Kidney epithelial cell (primary cell): ENCODE measurements around the gene PMVK. TPM values are rescaled to one million over a fixed set of nuclear protein-coding genes. Genes with fewer than 3 reads are reported as not detected.

ENCODE experiments used
- DNase-seq: peaks from one replicate; pipeline ENCODE4 v3.0.0-alpha.2; 2010; ENCODE audit warnings: low read depth
- H3K27me3 ChIP-seq: 2 replicates; pipeline ENCODE4 v1.6.0; 2011; ENCODE audit warnings: low read length; ENCODE audit not compliant: control insufficient read depth, insufficient read depth
- H3K36me3 ChIP-seq: 2 replicates; pipeline ENCODE4 v1.5.1; 2011; ENCODE audit warnings: low read length; ENCODE audit not compliant: control insufficient read depth, insufficient read depth
- H3K4me3 ChIP-seq: 2 replicates; pipeline ENCODE4 v1.5.1; 2011; ENCODE audit warnings: low read depth, mild to moderate bottlenecking, control low read depth, low read length
- total RNA-seq: library from RNA; depleted of rRNA; stranded (reverse); fragments of >200 nt; gene quantifications from 2 replicates; pipeline ENCODE4 v1.2.3, GENCODE V29; 2015
- TF ChIP-seq, protein P1 (sequence below): IDR thresholded peaks from 2 replicates; pipeline ENCODE4 v1.5.1; 2011; ENCODE audit warnings: mild to moderate bottlenecking, moderate library complexity, low read length, control low read depth, inconsistent platforms; ENCODE audit not compliant: insufficient read depth, poor library complexity, severe bottlenecking

Gene PMVK
- total RNA-seq, 1 donor from 2014 or later = 13.6 TPM

DNA sequence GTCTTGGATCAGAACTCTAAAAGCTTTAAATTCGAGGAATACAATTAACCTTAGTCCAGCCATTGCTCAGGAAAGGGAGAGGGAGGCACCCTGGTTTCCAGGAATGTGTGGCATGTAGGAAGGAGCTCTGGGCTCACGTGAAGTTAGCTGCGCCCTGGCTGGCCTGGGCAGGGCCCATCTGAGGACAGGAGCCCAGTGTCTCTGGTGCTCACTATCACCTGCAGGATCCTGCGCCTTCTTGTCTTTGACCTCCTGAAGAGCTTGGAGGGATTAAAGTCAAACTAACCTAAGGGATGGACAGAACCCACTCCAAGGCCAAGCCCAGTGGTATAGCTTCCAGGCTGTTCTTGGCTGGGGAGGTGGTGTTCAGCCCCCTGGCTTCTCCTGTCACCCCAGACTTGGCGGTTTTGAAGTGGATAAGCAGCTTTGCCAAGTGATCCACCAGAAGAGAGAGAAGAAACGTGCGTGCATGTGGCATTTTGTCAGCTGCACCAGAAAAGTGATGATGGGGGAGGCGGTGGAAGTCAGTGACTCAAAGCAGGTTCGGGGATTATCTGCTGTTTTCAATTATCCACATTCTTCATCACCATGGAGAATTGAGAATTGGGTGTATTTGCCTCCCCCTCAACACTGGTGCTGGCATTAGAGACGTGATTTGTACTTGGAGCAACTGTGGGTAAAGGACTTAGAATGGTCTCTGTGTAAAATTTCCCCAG lies 54.5 kb downstream of the PMVK start:
- no peak overlapping the region for H3K4me3 ChIP-seq
- peaks cover 2% of the 10 kb centered on the region for H3K27me3 ChIP-seq
- DNase-seq = no peak
- TF ChIP-seq, protein P1, sequence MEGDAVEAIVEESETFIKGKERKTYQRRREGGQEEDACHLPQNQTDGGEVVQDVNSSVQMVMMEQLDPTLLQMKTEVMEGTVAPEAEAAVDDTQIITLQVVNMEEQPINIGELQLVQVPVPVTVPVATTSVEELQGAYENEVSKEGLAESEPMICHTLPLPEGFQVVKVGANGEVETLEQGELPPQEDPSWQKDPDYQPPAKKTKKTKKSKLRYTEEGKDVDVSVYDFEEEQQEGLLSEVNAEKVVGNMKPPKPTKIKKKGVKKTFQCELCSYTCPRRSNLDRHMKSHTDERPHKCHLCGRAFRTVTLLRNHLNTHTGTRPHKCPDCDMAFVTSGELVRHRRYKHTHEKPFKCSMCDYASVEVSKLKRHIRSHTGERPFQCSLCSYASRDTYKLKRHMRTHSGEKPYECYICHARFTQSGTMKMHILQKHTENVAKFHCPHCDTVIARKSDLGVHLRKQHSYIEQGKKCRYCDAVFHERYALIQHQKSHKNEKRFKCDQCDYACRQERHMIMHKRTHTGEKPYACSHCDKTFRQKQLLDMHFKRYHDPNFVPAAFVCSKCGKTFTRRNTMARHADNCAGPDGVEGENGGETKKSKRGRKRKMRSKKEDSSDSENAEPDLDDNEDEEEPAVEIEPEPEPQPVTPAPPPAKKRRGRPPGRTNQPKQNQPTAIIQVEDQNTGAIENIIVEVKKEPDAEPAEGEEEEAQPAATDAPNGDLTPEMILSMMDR = no peak
- no peaks in the 10 kb centered on the region for H3K36me3 ChIP-seq

DNA sequence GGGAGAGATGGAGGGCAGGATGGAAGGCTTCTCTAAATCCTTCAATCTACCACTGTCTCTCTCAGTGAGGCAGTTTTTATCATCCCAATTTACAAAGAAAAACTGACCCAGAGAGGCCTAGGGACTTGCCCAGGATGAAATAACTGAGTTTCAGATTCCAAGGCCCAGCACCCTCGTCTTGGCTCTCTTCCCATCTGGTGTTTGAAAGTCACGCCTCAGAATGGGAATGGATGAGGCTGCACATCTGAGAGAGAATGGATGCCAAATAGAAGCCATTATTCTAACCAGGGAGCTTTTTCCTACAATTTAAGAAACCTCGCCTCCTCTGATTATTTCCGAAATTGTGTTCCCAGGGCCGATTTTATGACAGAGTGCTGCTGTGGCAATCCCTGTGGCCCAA lies 55.8 kb downstream of the PMVK start:
- H3K36me3 ChIP-seq = no peaks in the 10 kb centered on the region
- DNase-seq = no peak
- TF ChIP-seq, protein P1 = no peak
- no peak overlapping the region for H3K4me3 ChIP-seq
- peaks cover 2% of the 10 kb centered on the region for H3K27me3 ChIP-seq

DNA sequence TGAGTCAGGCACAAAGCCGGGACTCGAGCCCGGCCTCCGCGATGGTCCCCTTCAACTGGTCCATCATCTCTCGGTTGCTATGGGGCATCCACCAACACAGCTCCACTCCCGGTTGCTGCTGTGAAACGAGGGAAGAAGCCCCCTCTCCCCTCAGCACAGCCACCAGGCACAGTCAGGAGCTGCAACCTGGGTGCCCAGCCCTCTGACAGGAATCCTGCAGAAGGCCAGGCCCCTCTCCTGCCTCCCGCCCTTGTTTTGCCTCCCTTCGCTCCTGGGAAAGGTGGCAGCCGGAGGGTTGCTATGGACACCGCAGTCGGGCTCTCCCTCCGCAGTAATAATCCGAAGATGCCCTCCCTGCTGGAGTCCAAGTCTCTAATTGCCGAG lies 57.5 kb downstream of the PMVK start:
- H3K4me3 ChIP-seq = no peak overlapping the region
- TF ChIP-seq, protein P1 = no peak
- no peaks in the 10 kb centered on the region for H3K36me3 ChIP-seq
- no peak for DNase-seq
- peaks cover 2% of the 10 kb centered on the region for H3K27me3 ChIP-seq

DNA sequence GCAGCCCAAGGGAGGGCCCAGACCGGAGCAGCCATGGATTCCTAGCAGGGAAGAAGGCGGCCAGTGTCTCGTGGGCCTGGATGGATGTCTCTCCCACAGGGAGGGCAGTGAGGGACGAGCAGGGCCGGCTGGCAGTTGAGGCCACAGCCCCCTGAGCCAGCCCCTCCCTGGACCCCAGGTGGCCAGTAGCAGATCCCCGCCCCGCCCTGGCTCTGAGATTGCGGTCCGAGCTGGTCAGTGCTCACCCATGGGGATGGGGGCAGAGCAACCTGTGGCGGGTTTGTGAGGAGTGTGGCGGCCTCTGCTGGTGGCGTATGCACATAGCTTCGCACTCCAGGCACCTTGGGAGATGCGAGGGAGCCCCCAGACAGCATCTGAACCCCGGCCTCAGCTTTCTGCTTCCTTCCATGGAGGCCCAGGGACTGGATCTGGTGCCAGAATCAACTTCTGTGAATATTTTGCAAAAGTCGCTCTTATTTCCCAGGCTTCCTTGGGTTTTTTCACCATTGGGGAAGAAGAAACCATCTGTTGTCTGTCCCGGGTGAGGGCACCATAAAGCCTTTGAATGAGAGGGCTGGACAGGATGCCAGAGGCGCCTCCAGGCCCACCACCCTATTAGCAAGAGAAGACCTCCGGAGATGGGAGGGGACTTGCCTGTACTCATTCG lies 58.0 kb downstream of the PMVK start:
- DNase-seq = peak; percentile 12
- Histone ChIP-seq H3K4me3 (no peak overlapping the region), H3K27me3 (no peaks in the 10 kb centered on the region), H3K36me3 (no peaks in the 10 kb centered on the region)
- TF ChIP-seq, protein P1 = peak; percentile 85

DNA sequence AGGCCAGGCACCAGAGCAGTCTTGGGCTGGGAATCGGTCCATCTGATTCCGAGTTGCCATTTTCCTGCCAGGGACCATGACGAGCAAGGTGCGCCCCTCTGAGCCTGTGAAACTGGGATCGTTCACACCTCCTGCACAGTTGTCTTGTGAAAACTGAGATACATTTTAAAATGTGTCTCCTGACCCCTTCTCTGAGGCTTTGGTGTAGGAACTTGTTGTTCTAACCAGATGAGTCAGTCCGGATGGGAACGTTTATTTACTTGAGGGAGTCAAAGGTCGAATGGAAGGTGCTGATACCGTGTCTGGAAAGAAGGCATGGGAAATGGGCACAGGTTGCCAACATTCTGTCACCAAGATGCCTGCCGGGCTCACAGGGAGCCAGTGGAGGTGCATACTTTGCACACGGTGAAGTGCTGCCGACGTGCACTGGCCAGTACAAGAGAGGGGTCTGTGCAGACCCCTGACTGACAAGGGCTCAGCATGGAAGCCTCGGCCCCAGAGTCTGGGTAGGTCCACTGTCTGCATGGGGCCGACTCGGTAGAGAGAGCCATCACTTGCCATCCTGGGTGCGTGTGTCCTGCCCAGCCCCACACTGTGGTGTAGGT lies 59.0 kb downstream of the PMVK start:
- Histone ChIP-seq H3K36me3 (no peaks in the 10 kb centered on the region), H3K4me3 (no peak overlapping the region), H3K27me3 (no peaks in the 10 kb centered on the region)
- DNase-seq = no peak
- TF ChIP-seq, protein P1 = no peak
